ENCODE results near the gene PIK3R1. TPM values are rescaled to one million over a fixed set of nuclear protein-coding genes. Genes with fewer than 3 reads are reported as not detected.
A peak's percentile ranks its signal among the peaks of the same experiment; 100 is the strongest.

PIK3R1 gene
- total RNA-seq, 1 experiment from 2014 or later, result 47.8 TPM

DNA sequence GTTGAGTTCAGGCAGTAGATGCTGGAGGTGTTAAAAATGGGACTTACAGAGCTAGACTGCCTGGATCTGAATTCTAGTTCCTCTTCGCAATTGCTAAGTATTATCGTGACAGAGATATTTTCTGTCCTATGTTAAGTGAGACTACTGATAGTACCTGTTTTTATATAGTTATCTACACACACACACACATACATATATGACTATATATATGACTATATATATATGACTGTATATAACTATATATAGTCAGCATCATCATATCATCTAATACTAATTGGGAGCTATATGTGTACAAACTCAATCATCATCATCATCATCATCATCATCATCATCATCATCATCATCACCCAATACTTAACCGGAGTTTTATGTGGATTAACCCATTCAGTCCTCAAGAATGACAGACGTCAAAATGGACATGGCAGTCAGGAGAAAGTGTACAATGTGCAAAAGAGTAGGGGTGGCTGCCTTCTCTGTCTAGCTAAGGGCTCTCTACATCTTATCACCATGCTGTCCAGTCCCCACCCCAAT, 7.3 kb downstream of the PIK3R1 start:
- H3K4me3 ChIP-seq (ENCODE audit: low read depth, low read length), result no peak overlapping the region
- H3K27me3 ChIP-seq (replicated peaks; ENCODE audit: control insufficient read depth, insufficient read depth, low read length), result no peaks in the 10 kb centered on the region
- peaks cover 28% of the 10 kb centered on the region for H3K4me1 ChIP-seq
- peaks cover 4% of the 10 kb centered on the region; the same call in 1 of the 2 replicates for H3K9me3 ChIP-seq
- Mint-ChIP-seq H3K36me3 (ENCODE audit: insufficient read depth, unreplicated experiment) (peaks cover 42% of the 10 kb centered on the region), H3K4me3 (ENCODE audit: unreplicated experiment) (no peak overlapping the region), H3K27ac (ENCODE audit: unreplicated experiment) (no peak overlapping the region), H3K4me1 (ENCODE audit: low read depth, unreplicated experiment) (peaks cover 55% of the 10 kb centered on the region), H3K27me3 (ENCODE audit: insufficient read depth, unreplicated experiment) (no peaks in the 10 kb centered on the region), H3K9me3 (ENCODE audit: unreplicated experiment) (no peaks in the 10 kb centered on the region)
- ChIA-PET CTCF (no interaction called here), POLR2A (no interaction called here)
- H3K36me3 ChIP-seq (ENCODE audit: control insufficient read depth, insufficient read depth, low read length), result peaks cover 8% of the 10 kb centered on the region
- TF ChIP-seq, protein P1, sequence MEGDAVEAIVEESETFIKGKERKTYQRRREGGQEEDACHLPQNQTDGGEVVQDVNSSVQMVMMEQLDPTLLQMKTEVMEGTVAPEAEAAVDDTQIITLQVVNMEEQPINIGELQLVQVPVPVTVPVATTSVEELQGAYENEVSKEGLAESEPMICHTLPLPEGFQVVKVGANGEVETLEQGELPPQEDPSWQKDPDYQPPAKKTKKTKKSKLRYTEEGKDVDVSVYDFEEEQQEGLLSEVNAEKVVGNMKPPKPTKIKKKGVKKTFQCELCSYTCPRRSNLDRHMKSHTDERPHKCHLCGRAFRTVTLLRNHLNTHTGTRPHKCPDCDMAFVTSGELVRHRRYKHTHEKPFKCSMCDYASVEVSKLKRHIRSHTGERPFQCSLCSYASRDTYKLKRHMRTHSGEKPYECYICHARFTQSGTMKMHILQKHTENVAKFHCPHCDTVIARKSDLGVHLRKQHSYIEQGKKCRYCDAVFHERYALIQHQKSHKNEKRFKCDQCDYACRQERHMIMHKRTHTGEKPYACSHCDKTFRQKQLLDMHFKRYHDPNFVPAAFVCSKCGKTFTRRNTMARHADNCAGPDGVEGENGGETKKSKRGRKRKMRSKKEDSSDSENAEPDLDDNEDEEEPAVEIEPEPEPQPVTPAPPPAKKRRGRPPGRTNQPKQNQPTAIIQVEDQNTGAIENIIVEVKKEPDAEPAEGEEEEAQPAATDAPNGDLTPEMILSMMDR (IDR thresholded peaks at IDR 0.05; ENCODE audit: insufficient read depth in 1 of 2, low read depth in 1 of 2, low read length in 1 of 2, severe bottlenecking in 1 of 2, unreplicated experiment in 1 of 2), result no peak
- no TSS peak for BruUV-seq (replicated peaks)
- intact Hi-C loops (cut with micrococcal nuclease; ENCODE audit: unreplicated experiment), result no loop called here
- DNase-seq, result no peak

DNA sequence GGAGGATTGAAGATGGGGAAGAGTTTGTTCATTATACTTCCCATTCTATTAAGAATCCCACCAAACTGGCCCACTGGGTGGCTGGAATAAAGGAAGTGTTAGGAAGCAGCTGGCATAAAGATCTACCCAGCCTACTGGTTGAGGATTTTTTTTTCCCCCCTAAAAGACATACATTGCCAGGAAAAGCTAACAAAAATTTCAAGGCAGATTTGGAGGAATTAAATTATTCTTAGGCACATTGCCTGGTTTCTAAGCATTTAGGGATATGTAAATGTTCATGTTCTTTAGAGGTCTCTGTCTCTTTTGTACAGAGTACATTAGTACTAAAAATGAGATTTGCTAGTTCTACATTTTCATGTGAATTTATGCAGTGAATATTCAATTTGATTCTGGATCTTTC, 8.3 kb downstream of the PIK3R1 start:
- Histone ChIP-seq H3K27me3 (replicated peaks; ENCODE audit: control insufficient read depth, insufficient read depth, low read length) (no peaks in the 10 kb centered on the region), H3K4me3 (ENCODE audit: low read depth, low read length) (no peak overlapping the region), H3K36me3 (ENCODE audit: control insufficient read depth, insufficient read depth, low read length) (peaks cover 8% of the 10 kb centered on the region), H3K9me3 (peaks cover 4% of the 10 kb centered on the region; the same call in 1 of the 2 replicates), H3K4me1 (peaks cover 21% of the 10 kb centered on the region)
- POLR2A ChIA-PET, result no interaction called here
- Mint-ChIP-seq H3K9me3 (ENCODE audit: unreplicated experiment) (no peaks in the 10 kb centered on the region), H3K36me3 (ENCODE audit: insufficient read depth, unreplicated experiment) (peaks cover 48% of the 10 kb centered on the region), H3K4me1 (ENCODE audit: low read depth, unreplicated experiment) (peaks cover 46% of the 10 kb centered on the region), H3K27ac (ENCODE audit: unreplicated experiment) (no peak overlapping the region), H3K4me3 (ENCODE audit: unreplicated experiment) (no peak overlapping the region), H3K27me3 (ENCODE audit: insufficient read depth, unreplicated experiment) (no peaks in the 10 kb centered on the region)
- no TSS peak for BruUV-seq (replicated peaks)
- CTCF ChIA-PET, result no interaction called here
- intact Hi-C loops (cut with micrococcal nuclease; ENCODE audit: unreplicated experiment), result no loop called here
- DNase-seq, result no peak
- TF ChIP-seq, protein P1 (IDR thresholded peaks at IDR 0.05; ENCODE audit: insufficient read depth in 1 of 2, low read depth in 1 of 2, low read length in 1 of 2, severe bottlenecking in 1 of 2, unreplicated experiment in 1 of 2), result no peak

DNA sequence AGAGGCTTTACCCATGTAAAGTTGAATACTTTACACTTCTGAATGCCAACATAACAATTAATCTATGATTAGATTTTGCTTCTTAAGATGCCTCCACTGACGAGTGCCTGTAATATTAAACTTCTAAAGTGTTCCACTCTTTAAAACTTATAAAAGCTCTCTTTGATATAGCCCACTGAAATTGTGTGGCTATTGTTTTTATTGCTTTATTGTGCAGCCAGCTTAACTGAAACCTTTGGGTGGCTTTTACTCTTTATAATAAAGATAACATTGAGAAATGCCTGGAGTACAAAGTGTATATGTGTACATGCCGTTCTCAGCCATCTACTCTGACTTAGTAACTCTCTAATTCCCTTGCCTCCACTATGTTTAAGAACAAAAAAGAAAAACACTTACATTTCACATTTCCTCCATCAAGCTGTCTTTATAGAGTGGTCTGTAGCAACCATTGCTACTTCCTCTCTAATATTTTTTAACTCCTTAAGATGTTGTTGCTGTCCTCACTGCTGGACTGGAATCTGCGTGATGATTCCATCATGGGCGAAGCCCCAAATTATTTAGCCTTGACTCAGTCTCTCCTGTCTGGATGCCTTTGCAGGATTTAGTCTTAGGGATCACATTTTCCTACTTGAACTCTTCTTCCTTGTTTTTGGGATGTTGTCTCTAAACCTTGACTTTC, 9.1 kb downstream of the PIK3R1 start:
- H3K27ac Mint-ChIP-seq (ENCODE audit: unreplicated experiment), result peak overlapping the region; percentile 27
- peaks cover 38% of the 10 kb centered on the region for H3K4me1 Mint-ChIP-seq (ENCODE audit: low read depth, unreplicated experiment)
- Histone ChIP-seq H3K27me3 (replicated peaks; ENCODE audit: control insufficient read depth, insufficient read depth, low read length) (no peaks in the 10 kb centered on the region), H3K9me3 (peaks cover 4% of the 10 kb centered on the region; the same call in 1 of the 2 replicates), H3K36me3 (ENCODE audit: control insufficient read depth, insufficient read depth, low read length) (peaks cover 8% of the 10 kb centered on the region), H3K4me1 (peaks cover 14% of the 10 kb centered on the region), H3K4me3 (ENCODE audit: low read depth, low read length) (no peak overlapping the region)
- ChIA-PET CTCF (interaction anchor here (1.0 kb wide), 1 partner anchor 28 kb away, joined by 3 read pairs; no protein-coding TSS in a partner anchor), POLR2A (no interaction called here)
- intact Hi-C loops (cut with micrococcal nuclease; ENCODE audit: unreplicated experiment), result no loop called here
- TF ChIP-seq, protein P1 (IDR thresholded peaks at IDR 0.05; ENCODE audit: insufficient read depth in 1 of 2, low read depth in 1 of 2, low read length in 1 of 2, severe bottlenecking in 1 of 2, unreplicated experiment in 1 of 2), result no peak
- BruUV-seq (replicated peaks), result no TSS peak
- no peak overlapping the region for H3K4me3 Mint-ChIP-seq (ENCODE audit: unreplicated experiment)
- H3K27me3 Mint-ChIP-seq (ENCODE audit: insufficient read depth, unreplicated experiment), result no peaks in the 10 kb centered on the region
- no peak for DNase-seq
- H3K36me3 Mint-ChIP-seq (ENCODE audit: insufficient read depth, unreplicated experiment), result peaks cover 56% of the 10 kb centered on the region
- H3K9me3 Mint-ChIP-seq (ENCODE audit: unreplicated experiment), result no peaks in the 10 kb centered on the region
